SJSA1 (cell line): ENCODE data around the gene TNFAIP8L2. TPM values are rescaled to one million over a fixed set of nuclear protein-coding genes. Genes with fewer than 3 reads are reported as not detected.
"Not testable (repeated sequence)": the region's sequence is repeated elsewhere in the genome, so short reads cannot be mapped to it uniquely, and the experiment has no call there.

Experiments used
- DNase-seq, 2 experiments: peaks; one replicate each; pipeline ENCODE4 v3.0.0-alpha.2; 2015 to 2020; ENCODE audit warnings: low spot score in 2 of 2, low read depth in 1 of 2
- H3K27ac ChIP-seq: fragments of 250-450 bp; sonication (Bioruptor Pico); 2 replicates; pipeline ENCODE4 v1.5.1; 2020; ENCODE audit warnings: mild to moderate bottlenecking, moderate library complexity
- H3K27me3 ChIP-seq: fragments of 250-450 bp; sonication (Bioruptor Pico); replicated peaks from 2 replicates; pipeline ENCODE4 v1.5.1; 2020; ENCODE audit warnings: mild to moderate bottlenecking, moderate library complexity
- H3K36me3 ChIP-seq: fragments of 250-450 bp; sonication (Bioruptor Pico); 2 replicates; pipeline ENCODE4 v1.5.1; 2020; ENCODE audit warnings: mild to moderate bottlenecking
- H3K4me1 ChIP-seq: fragments of 250-450 bp; sonication (Bioruptor Pico); replicated peaks from 2 replicates; pipeline ENCODE4 v1.6.1; 2021; ENCODE audit warnings: mild to moderate bottlenecking
- H3K4me3 ChIP-seq: fragments of 250-450 bp; sonication (Bioruptor Pico); 2 replicates; pipeline ENCODE4 v1.5.1; 2020; ENCODE audit warnings: mild to moderate bottlenecking
- H3K9me3 ChIP-seq: fragments of 250-450 bp; sonication (Bioruptor Pico); replicated peaks from 2 replicates; pipeline ENCODE4 v1.5.1; 2020; ENCODE audit warnings: mild to moderate bottlenecking
- total RNA-seq: library from RNA; depleted of rRNA; stranded (reverse); fragments of >200 nt; shearing (Covaris generic); gene quantifications from 2 replicates; pipeline ENCODE4 v1.2.3, GENCODE V29; 2014

The TNFAIP8L2 gene
- total RNA-seq, 1 experiment from 2014 or later, result not detected

DNA sequence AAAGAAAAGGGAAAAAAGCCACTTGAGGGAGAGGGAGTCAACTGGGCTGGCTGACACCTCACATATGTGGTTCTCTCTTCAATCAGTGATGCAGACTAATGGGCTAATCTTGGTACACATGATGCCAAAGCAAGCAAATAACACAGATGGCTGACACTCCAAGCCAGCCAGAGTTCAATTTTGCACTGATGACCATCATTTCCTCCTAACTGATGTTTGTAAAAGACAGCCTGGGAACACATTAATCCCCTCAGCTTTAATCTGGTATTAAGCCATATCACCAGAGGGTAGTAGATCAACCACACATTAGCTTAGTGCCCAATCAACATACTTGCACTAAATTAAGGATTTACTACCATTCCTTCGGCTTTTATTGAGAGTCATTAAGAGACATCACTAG lies 30.8 kb downstream of the TNFAIP8L2 start:
- DNase-seq, result no peak
- Histone ChIP-seq H3K4me1 (peaks cover 14% of the 10 kb centered on the region; the same call in 1 of the 2 replicates), H3K27ac (no peak overlapping the region), H3K9me3 (no peaks in the 10 kb centered on the region), H3K4me3 (no peak overlapping the region), H3K27me3 (no peaks in the 10 kb centered on the region), H3K36me3 (peaks cover 38% of the 10 kb centered on the region)

DNA sequence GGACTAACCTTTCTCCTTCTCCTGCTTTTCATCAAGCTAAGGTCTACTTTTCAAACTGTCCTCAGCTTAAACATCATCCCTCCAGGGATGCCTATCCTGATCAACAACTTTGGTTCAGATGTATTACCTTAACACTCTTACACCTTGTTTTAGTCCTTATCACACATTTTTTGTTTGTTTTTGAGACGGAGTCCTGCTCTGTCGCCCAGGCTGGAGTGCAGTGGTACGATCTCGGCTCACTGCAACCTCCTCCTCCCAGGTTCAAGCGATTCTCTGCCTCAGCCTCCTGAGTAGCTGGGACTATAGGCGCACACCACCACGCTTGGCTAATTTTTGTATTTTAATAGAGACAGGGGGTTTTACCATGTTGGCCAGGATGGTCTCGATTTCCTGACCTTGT lies 32.2 kb downstream of the TNFAIP8L2 start:
- peaks cover 14% of the 10 kb centered on the region; the same call in 1 of the 2 replicates for H3K4me1 ChIP-seq
- not testable (repeated sequence) for DNase-seq, H3K27ac ChIP-seq, H3K27me3 ChIP-seq, H3K9me3 ChIP-seq
- H3K36me3 ChIP-seq, result peaks cover 23% of the 10 kb centered on the region
- peak overlapping the region; percentile 57; the same call in 1 of the 2 replicates for H3K4me3 ChIP-seq

DNA sequence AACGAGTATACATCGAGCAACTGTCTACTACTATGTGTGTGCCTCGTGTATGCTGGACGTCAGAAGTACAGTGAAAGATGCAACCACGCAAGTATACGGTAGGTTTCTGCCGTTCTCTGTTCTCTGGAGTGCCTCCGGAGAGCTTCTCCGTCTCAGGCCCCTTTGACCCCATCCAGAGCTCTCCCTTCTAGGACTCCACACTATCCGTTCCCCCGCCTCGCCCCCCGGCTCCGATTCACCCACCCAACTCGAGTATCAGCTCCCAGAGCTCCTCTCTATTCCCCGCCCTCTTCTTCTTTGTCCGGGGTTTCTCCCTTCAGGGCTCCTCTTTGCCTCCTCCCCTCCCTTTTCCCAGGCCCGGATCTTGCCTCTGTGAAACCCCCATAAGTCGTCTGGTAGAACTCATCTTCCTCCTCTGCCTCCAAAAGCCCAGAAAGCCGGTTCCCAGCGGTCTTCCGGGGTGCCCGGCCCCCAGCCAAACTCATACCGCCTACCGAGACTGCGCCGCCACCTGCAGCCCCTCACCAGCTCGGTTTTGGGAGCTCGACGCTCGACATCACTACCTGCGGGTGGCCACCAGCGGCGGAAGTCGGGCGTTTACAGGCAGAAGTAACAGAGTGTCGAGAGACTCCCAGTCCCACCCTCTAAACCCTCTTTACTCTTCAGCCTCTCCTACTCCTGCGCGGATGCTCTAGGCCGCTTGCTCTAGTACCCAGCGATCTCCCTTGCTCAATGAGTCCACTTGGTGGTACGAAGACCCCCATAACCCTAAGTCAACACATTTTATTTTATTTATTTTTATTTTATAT lies 33.4 kb downstream of the TNFAIP8L2 start, which contains the start of gene VPS72:
Gene VPS72 (minus strand): TSS at position 561 of the 809 bp plus-strand sequence. CDS start 76 bp downstream, at position 485.
- no peaks in the 10 kb centered on the region for H3K27me3 ChIP-seq
- H3K9me3 ChIP-seq, result no peaks in the 10 kb centered on the region
- H3K4me1 ChIP-seq, result peaks cover 19% of the 10 kb centered on the region; the same call in 1 of the 2 replicates
- H3K27ac ChIP-seq, result peak within 1 kb of the TSS; percentile 28; the same call in 1 of the 2 replicates
- peak within 1 kb of the TSS; percentile 57 for H3K4me3 ChIP-seq
- peaks cover 12% of the 10 kb centered on the region for H3K36me3 ChIP-seq
- peak; percentile 81 to 84 for DNase-seq

DNA sequence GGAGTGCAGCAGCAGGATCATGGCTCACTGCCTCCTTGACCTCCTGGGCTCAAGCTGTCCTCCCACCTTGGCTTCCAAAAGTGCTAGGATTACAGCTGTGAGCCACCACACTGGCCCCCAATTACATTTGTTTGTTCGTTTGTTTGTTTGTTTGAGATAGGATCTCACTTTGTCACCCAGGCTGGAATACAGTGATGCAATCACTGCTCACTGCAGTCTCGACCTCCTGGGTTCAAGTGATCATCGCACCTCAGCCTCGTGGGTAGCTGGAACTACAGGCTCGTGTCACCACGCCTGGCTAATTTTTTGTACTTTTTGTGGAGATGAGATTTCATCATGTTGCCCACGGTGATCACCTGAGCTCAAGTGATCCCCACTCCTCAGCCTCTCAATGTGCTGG lies 35.6 kb downstream of the TNFAIP8L2 start:
- no peak overlapping the region for H3K27ac ChIP-seq
- no peaks in the 10 kb centered on the region for H3K36me3 ChIP-seq
- H3K27me3 ChIP-seq, result no peaks in the 10 kb centered on the region
- no peak overlapping the region for H3K4me3 ChIP-seq
- H3K4me1 ChIP-seq, result peaks cover 26% of the 10 kb centered on the region
- DNase-seq, result no peak
- H3K9me3 ChIP-seq, result no peaks in the 10 kb centered on the region

DNA sequence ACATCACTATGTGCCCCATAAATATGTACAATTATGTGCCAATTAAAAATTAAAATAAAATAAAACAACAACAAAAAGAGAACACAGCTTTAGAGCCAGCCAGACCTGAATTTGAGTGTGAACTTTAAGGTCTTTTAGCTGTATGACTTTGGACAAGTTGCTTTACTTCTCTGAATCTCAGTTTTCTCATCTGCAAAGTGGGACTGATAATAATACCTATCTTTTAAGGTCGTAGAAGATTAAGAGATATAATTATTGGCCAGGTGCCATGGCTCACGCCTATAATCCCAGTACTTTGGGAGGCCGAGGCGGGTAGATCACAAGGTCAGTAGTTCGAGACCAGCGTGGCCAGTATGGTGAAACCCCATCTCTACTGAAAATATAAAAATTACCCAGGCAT lies 36.9 kb downstream of the TNFAIP8L2 start:
- no peak for DNase-seq
- no peak overlapping the region for H3K27ac ChIP-seq
- no peaks in the 10 kb centered on the region for H3K36me3 ChIP-seq
- H3K27me3 ChIP-seq, result no peaks in the 10 kb centered on the region
- H3K4me1 ChIP-seq, result peaks cover 32% of the 10 kb centered on the region
- no peak overlapping the region for H3K4me3 ChIP-seq
- H3K9me3 ChIP-seq, result no peaks in the 10 kb centered on the region

DNA sequence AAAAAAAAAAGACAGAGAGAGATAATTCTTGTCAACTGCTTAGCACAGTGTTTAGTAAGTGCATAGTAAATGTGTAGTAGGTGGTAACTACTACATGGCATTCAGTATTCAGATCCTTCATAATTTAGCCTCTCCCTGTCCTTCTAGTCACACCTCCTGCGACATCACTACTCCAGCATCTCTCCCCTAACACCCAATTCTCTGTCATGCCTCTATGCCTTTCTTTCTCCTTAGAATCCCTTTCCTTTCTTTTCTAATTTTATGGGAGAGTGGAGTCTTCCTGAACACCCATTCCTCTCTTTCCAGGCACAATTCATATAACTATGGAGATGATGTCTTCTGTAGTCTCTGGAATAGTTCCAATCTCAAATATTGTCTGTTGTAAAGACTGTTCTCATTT lies 37.4 kb downstream of the TNFAIP8L2 start:
- no peak overlapping the region for H3K27ac ChIP-seq
- H3K4me1 ChIP-seq, result peaks cover 27% of the 10 kb centered on the region
- no peak overlapping the region for H3K4me3 ChIP-seq
- no peak for DNase-seq
- H3K9me3 ChIP-seq, result no peaks in the 10 kb centered on the region
- H3K27me3 ChIP-seq, result no peaks in the 10 kb centered on the region
- peaks cover 2% of the 10 kb centered on the region for H3K36me3 ChIP-seq

DNA sequence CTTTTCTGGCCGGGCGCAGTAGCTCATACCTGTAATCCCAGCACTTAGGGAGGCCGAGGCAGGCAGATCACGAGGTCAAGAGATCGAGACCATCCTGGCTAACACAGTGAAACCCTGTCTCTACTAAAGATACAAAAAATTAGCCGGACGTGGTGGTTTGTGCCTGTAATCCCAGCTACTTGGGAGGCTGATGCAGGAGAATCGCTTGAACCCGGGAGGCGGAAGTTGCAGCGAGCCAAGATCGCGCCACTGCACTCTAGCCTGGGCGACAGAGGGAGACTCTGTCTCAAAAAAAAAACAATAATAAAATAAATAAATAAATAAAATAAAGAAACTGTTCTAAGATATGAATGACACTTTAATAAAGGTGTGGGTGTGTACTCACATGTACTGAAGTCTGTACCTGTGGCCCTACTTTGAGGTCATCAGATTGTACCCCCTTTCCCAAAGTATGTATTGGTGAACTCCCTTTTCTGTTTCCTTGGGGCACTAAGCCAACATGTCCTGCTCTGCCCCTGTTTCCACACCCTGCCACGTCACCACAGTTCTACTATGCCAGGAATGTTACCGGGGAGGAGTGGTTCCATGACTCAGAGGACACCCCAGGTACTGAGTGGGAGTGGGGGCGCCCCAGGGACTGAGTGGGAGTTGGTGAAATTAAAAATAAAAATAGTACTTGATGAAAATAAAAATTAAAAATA lies 38.6 kb downstream of the TNFAIP8L2 start:
- DNase-seq, result peak; percentile 79 to 93
- H3K9me3 ChIP-seq, H3K36me3 ChIP-seq, H3K27me3 ChIP-seq: not testable (repeated sequence)
- peak overlapping the region; percentile 90 for H3K27ac ChIP-seq
- peak overlapping the region; percentile 25 for H3K4me3 ChIP-seq
- H3K4me1 ChIP-seq, result peaks cover 23% of the 10 kb centered on the region

DNA sequence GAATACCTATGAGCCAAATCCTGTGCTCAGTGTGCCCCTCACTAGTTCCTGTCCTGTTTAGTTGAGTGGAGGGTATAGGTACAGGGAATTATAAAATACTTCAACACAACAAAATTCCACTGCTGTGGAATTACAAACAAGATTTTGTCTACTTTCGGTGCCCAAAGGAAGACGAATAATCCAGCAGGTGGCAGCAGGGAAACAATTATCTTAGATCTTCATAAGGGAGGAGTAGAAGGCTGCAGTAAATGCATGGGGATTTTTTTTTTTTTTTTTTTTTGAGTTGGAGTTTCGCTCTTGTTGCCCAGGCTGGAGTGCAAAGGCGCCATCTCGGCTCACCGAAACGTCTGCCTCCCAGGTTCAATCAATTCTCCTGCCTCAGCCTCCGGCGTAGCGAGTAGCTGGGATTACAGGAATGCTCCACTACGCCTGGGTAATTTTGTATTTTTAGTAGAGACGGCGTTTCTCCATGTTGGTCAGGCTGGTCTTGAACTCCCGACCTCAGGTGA lies 39.9 kb downstream of the TNFAIP8L2 start:
- H3K4me1 ChIP-seq, result peaks cover 23% of the 10 kb centered on the region
- no peaks in the 10 kb centered on the region for H3K27me3 ChIP-seq
- peak overlapping the region; percentile 90 for H3K27ac ChIP-seq
- DNase-seq, result peak; percentile 77 to 84
- no peaks in the 10 kb centered on the region for H3K9me3 ChIP-seq
- peak overlapping the region; percentile 30 for H3K4me3 ChIP-seq
- peaks cover 8% of the 10 kb centered on the region for H3K36me3 ChIP-seq

DNA sequence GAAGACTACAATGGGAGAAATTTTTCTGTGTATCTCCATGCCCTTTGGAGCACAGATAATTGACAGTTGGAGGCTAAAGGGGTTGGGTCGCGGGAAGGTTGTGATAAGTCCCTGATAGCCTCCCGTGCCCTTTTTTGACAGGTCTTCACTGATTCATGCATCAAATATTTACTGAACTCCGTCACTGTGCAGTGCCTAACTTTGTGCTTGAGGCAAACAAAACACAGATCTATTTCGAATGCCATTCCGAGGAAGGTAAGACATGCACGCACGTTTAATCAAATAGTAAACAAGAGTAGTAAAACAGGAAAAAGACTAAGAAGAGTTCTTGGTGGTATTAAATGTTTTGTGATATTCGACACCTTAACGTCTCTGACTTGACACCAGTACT lies 41.4 kb downstream of the TNFAIP8L2 start:
- Histone ChIP-seq H3K9me3 (no peaks in the 10 kb centered on the region), H3K4me3 (peak overlapping the region; percentile 64), H3K36me3 (peaks cover 23% of the 10 kb centered on the region), H3K27ac (peak overlapping the region; percentile 74), H3K27me3 (no peaks in the 10 kb centered on the region), H3K4me1 (peaks cover 25% of the 10 kb centered on the region)
- DNase-seq, result no peak

DNA sequence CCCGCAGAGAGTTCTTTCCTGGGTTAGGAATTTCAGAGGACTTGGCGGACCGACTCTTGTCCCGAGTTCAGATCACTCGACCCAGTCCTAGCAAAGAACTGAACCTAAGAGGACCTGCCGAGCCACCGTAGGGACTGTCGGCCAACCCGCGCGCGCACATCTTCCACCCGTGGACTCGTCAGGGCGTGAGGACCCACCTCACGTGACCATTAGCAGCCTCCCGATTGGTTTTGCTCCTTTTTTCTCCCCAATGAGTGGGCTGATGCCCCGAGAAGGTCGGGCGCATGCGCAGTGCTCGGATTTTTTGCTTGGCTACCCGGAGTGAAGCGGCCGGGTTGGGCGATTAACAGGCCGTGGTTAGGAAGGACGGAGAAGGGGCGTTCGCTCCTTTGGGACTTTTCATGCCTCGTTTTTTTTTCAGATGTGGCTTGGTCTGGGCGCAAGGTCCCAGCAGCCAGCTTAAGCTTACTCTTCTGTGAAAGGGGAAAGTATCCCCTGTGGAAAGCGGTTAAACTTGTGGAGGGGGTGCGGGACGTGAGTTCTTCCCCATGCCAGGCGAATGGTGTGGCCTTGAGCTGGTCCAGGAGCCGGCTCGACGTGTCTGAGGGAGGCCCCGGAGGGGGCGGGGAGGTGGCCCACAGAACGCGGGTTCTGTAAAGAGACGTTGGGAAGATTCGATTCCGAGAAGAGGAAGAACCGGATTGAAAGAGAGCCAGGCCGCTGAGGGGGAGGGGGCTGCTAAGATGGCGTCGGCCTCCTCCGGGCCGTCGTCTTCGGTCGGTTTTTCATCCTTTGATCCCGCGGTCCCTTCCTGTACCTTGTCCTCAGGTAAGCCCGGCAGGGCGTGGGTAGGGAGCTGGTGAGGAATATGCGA lies 42.0 kb downstream of the TNFAIP8L2 start, which contains the start of gene PIP5K1A:
Gene PIP5K1A (plus strand): TSS at position 299 of the 874 bp plus-strand sequence. CDS start 445 bp downstream, at position 744.
- Histone ChIP-seq H3K27me3 (no peaks in the 10 kb centered on the region), H3K27ac (peak within 1 kb of the TSS; percentile 74), H3K4me1 (peaks cover 25% of the 10 kb centered on the region), H3K4me3 (peak within 1 kb of the TSS; percentile 64), H3K36me3 (peaks cover 29% of the 10 kb centered on the region), H3K9me3 (no peaks in the 10 kb centered on the region)
- peak; percentile 96 to 99 for DNase-seq

DNA sequence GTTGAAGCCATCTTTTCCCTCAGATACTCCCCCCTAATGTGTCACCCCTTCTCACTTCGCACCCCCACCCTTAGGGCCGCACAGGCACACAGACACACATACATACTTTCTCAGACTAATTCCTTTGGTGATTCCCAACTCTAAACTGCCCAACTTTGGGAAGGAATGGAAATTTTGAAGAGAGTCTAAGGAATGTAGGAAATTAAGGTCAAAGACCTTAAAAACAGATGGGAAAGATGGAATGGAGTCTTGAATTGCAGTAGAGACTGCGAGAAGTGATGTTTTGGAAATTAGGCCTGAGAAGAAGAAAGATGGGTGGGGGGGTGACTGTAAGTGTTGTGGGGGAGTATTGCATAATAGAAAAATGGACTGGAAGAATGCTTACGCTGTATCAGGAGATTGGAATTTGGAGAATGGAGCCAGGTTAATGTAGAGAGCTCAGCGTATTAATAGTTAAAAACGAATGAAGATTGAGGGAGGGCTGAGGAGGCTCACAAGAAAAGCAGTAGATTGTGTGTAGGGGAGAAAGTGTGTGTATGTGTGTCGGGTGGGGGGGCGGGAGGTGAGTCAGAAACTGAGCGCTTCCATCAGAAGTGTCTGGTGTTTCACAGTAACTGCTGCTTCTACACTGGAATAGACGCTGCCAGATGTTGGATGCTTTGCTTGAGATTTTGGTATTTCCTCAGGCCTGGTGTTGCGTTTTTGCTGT lies 43.6 kb downstream of the TNFAIP8L2 start:
- DNase-seq, result peak; percentile 61 to 75
- no peaks in the 10 kb centered on the region for H3K27me3 ChIP-seq

DNA sequence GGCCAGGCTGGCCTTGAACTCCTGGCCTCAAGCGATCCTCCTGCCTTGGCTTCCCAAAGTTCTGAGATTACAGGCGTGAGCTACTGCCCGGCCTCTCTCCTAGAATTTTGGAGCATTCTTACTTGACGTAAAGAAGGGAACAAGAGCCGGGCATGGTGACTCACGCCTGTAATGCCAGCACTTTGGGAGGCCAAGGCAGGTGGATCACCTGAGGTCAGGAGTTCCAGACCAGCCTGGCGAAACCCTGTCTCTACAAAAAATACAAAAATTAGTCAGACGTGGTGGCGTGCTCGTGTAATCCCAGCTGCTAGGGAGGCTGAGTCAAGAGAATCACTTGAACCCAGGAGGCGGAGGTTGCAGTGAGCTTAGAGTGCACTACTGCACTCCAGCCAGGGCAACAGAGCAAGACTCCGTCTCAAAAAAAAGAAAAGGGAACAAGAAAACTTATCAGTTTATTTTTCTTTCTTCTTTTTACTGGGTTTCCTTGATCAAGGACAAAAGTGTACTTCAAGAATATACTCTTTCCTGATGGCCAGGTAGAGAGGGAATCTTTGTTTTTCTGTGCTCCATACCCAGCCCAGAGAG lies 49.0 kb downstream of the TNFAIP8L2 start:
- H3K36me3 ChIP-seq, result peaks cover 90% of the 10 kb centered on the region
- H3K4me3 ChIP-seq, H3K27ac ChIP-seq, H3K27me3 ChIP-seq, DNase-seq, H3K9me3 ChIP-seq, H3K4me1 ChIP-seq: not testable (repeated sequence)

More for the DNA sequence above, 43.6 kb downstream of the TNFAIP8L2 start:
- Histone ChIP-seq H3K4me1 (peaks cover 20% of the 10 kb centered on the region), H3K9me3 (no peaks in the 10 kb centered on the region), H3K27ac (peak overlapping the region; percentile 74), H3K36me3 (peaks cover 43% of the 10 kb centered on the region), H3K4me3 (peak overlapping the region; percentile 64)
